IPS-18a (cell line): ENCODE measurements around the gene HUNK.

Experiments
- H3K27ac ChIP-seq: one replicate; pipeline ENCODE4 v1.5.1; 2013; ENCODE audit warnings: low read length
- H3K27me3 ChIP-seq: one replicate; pipeline ENCODE4 v1.6.1; 2013; ENCODE audit warnings: mild to moderate bottlenecking, low read length; ENCODE audit not compliant: control insufficient read depth, insufficient read depth
- H3K36me3 ChIP-seq: one replicate; pipeline ENCODE4 v1.6.1; 2013; ENCODE audit warnings: low read depth, low read length; ENCODE audit not compliant: control insufficient read depth
- H3K4me1 ChIP-seq: one replicate; pipeline ENCODE4 v1.6.1; 2013; ENCODE audit warnings: low read depth, low read length; ENCODE audit not compliant: control insufficient read depth
- H3K4me3 ChIP-seq: one replicate; pipeline ENCODE4 v1.5.1; 2013; ENCODE audit warnings: low read length
- H3K9ac ChIP-seq: one replicate; pipeline ENCODE4 v1.6.1; 2013; ENCODE audit warnings: mild to moderate bottlenecking, low read length, moderate library complexity
- H3K9me3 ChIP-seq: one replicate; pipeline ENCODE4 v1.6.1; 2013; ENCODE audit warnings: low read depth, low read length; ENCODE audit not compliant: control insufficient read depth

HUNK gene

DNA sequence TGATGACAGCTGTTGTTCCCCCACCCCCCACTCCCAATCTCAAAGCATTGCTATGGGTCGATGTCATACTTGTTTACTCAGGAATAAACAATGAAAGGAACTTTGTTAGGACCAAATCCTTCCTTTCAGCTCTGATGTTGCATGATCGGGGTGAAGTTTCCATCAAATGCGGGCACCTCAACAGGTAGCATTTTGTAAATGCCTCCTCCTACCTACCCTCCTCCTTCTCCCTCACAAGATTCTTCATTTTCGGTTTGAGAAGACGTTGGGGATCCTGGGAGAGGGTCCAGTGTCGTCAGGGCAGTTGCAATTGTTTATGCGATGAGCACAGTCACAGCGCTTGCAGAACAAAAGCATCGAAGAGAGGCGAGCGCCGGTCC, 758 bp upstream of the HUNK start:
- H3K27ac ChIP-seq = no peak overlapping the region
- H3K4me1 ChIP-seq = peaks cover 22% of the 10 kb centered on the region
- no peaks in the 10 kb centered on the region for H3K36me3 ChIP-seq
- peak overlapping the region; percentile 48 for H3K9ac ChIP-seq
- peak overlapping the region; percentile 72 for H3K4me3 ChIP-seq
- peaks cover 34% of the 10 kb centered on the region for H3K27me3 ChIP-seq
- H3K9me3 ChIP-seq = no peaks in the 10 kb centered on the region

- no peak overlapping the region for H3K27ac ChIP-seq
- H3K27me3 ChIP-seq = peaks cover 34% of the 10 kb centered on the region
- peak overlapping the region; percentile 72 for H3K4me3 ChIP-seq
- H3K9me3 ChIP-seq = no peaks in the 10 kb centered on the region
- H3K9ac ChIP-seq = peak overlapping the region; percentile 48
- peaks cover 22% of the 10 kb centered on the region for H3K4me1 ChIP-seq
- no peaks in the 10 kb centered on the region for H3K36me3 ChIP-seq
These were observed 465 bp downstream of the HUNK start for GRCh38 chr21:31873275-31873695.

DNA sequence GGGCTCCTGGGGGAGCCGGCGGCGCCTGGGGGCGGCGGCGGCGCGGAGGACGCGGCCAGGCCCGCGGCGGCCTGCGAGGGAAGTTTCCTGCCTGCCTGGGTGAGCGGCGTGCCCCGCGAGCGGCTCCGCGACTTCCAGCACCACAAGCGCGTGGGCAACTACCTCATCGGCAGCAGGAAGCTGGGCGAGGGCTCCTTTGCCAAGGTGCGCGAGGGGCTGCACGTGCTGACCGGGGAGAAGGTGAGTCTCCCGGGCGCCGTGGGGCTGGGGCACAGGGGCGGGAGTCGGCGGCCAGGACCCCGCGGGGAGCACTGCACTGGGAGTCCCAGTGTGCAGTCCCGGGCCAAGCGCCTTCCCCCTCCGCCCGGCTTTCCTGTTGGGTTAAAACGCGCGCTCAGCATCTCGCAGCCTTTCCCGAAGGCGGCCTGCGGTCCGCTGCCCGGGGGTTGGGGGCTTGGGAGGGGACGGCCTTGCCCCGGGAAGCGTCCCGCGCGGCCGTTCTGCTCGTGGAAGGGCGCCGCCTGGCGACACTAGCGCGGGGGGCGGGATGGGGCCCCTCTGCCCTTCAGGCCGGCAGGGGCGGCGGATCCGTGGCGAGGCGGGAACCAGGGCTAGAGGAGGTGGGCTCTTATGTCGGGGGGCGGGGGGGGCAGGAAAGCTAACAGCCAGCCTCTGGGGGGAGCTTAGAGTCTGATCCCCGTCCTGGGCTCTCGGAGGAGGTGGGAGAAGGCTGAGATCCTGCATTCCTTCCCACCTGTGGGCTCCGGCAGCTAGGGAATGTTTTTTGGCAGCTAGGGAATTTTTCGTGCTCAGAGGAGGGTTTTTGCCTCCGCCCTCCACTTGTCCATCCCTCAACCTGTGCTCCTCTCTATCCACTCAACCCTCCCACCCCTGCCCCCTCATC, 1.1 kb downstream of the HUNK start:
- Histone ChIP-seq H3K27me3 (peaks cover 34% of the 10 kb centered on the region), H3K9me3 (no peaks in the 10 kb centered on the region), H3K4me3 (peak overlapping the region; percentile 72), H3K9ac (peak overlapping the region; percentile 52), H3K4me1 (peaks cover 22% of the 10 kb centered on the region), H3K27ac (no peak overlapping the region), H3K36me3 (no peaks in the 10 kb centered on the region)

- Histone ChIP-seq H3K27me3 (peaks cover 31% of the 10 kb centered on the region), H3K9me3 (no peaks in the 10 kb centered on the region), H3K4me3 (peak overlapping the region; percentile 72), H3K4me1 (peaks cover 22% of the 10 kb centered on the region), H3K9ac (no peak overlapping the region), H3K36me3 (no peaks in the 10 kb centered on the region), H3K27ac (no peak overlapping the region)
These were observed 2.0 kb downstream of the HUNK start for GRCh38 chr21:31874812-31875212.

DNA sequence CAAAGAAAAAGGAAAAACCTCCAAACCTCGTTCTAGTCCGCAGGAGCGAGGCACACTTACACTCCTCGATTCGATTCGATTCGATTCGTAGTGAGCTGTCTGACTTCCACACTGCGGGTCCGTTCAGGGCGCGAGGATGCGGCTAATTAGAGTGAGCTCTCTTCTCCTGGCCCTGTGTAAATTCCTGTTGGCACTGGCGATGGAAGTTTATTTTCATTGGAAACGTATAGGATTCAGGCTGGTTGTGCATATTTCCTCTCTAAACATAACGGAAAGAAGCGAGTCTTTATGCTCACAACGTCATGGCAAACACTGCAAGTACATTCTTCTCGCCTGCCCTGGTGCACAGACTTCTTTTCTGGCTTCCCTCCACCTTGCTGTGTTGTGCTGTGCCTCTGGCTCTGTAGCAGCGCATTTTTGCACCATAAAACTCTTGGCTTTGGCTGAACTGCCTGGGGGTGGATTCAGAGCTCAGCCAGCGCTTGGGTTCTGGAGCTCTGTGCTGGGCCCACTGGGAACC, 2.7 kb downstream of the HUNK start:
- Histone ChIP-seq H3K36me3 (no peaks in the 10 kb centered on the region), H3K9ac (no peak overlapping the region), H3K4me1 (peaks cover 22% of the 10 kb centered on the region), H3K27me3 (peaks cover 26% of the 10 kb centered on the region), H3K9me3 (no peaks in the 10 kb centered on the region), H3K4me3 (peak overlapping the region; percentile 72), H3K27ac (no peak overlapping the region)

DNA sequence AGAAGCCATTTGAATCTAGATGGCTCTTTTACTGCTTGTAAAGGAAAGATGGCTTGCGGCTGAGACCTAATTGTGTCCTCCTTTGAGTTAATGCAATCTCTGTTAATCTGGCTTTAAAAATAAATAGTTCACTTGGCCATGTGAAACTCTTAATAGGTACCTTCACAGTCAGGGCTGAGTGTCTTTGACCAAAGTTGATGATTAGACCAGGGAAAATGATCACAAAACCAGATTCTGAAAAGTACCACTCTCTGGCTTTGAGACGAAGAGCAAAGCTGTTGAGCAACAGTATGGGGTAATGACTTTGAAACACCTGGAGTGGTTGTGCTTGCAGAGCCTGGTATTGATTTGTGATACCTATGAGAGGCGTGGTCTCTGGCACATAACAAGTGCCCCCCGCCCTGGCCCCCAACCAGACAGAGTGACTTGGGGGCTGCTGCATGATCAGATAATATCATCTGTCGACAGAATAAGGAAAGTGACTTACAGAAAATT, 4.7 kb downstream of the HUNK start:
- no peaks in the 10 kb centered on the region for H3K9me3 ChIP-seq
- H3K27ac ChIP-seq = no peak overlapping the region
- H3K9ac ChIP-seq = no peak overlapping the region
- peaks cover 9% of the 10 kb centered on the region for H3K27me3 ChIP-seq
- H3K4me3 ChIP-seq = no peak overlapping the region
- peaks cover 15% of the 10 kb centered on the region for H3K4me1 ChIP-seq
- no peaks in the 10 kb centered on the region for H3K36me3 ChIP-seq

- Histone ChIP-seq H3K4me3 (no peak overlapping the region), H3K27ac (no peak overlapping the region), H3K36me3 (no peaks in the 10 kb centered on the region), H3K4me1 (peaks cover 15% of the 10 kb centered on the region), H3K27me3 (peaks cover 9% of the 10 kb centered on the region), H3K9ac (no peak overlapping the region), H3K9me3 (no peaks in the 10 kb centered on the region)
These were observed 6.0 kb downstream of the HUNK start for GRCh38 chr21:31878831-31879230.

- H3K4me3 ChIP-seq = no peak overlapping the region
- peaks cover 9% of the 10 kb centered on the region for H3K27me3 ChIP-seq
- no peaks in the 10 kb centered on the region for H3K36me3 ChIP-seq
- no peaks in the 10 kb centered on the region for H3K9me3 ChIP-seq
- H3K4me1 ChIP-seq = peaks cover 15% of the 10 kb centered on the region
- no peak overlapping the region for H3K27ac ChIP-seq
- no peak overlapping the region for H3K9ac ChIP-seq
These were observed 6.4 kb downstream of the HUNK start for GRCh38 chr21:31879241-31879650.

GRCh38 chr21:31879911-31880310, 7.1 kb downstream of the HUNK start:
- Histone ChIP-seq H3K4me3 (no peak overlapping the region), H3K9ac (no peak overlapping the region), H3K9me3 (no peaks in the 10 kb centered on the region), H3K4me1 (peaks cover 11% of the 10 kb centered on the region), H3K27ac (no peak overlapping the region), H3K27me3 (peaks cover 4% of the 10 kb centered on the region), H3K36me3 (no peaks in the 10 kb centered on the region)

GRCh38 chr21:31880816-31881215, 8.0 kb downstream of the HUNK start:
- Histone ChIP-seq H3K27ac (no peak overlapping the region), H3K9ac (no peak overlapping the region), H3K4me1 (peaks cover 3% of the 10 kb centered on the region)

DNA sequence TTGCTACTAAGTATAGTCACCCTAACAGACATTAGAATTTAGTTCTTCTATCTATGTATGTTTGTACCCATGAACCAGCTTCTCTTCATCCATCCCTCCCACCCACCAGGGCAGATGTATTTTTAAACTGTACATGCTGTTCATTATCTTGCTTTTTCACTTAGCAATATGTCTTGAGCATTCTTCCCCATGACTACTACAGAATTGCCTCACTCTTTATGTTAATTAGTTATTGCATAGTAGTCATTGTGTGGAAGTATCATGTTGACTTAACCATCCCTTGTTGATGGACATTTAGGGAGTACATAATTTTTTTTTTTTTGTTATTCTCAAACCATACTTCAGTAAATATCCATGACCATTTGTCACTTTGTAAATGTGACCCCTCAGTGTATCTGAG, 9.9 kb downstream of the HUNK start:
- H3K4me3 ChIP-seq = no peak overlapping the region
- H3K27me3 ChIP-seq = no peaks in the 10 kb centered on the region
- H3K9me3 ChIP-seq = no peaks in the 10 kb centered on the region
- H3K4me1 ChIP-seq = no peaks in the 10 kb centered on the region
- no peak overlapping the region for H3K27ac ChIP-seq
- no peak overlapping the region for H3K9ac ChIP-seq
- H3K36me3 ChIP-seq = no peaks in the 10 kb centered on the region

More at GRCh38 chr21:31880816-31881215, 8.0 kb downstream of the HUNK start:
- Histone ChIP-seq H3K27me3 (no peaks in the 10 kb centered on the region), H3K36me3 (no peaks in the 10 kb centered on the region), H3K4me3 (no peak overlapping the region), H3K9me3 (no peaks in the 10 kb centered on the region)
